ENCODE measurements around the gene APOBEC3A. TPM values are rescaled to one million over a fixed set of nuclear protein-coding genes. Genes with fewer than 3 reads are reported as not detected.

The APOBEC3A gene
- polyA plus RNA-seq, 1 donor = 0.07 TPM

DNA sequence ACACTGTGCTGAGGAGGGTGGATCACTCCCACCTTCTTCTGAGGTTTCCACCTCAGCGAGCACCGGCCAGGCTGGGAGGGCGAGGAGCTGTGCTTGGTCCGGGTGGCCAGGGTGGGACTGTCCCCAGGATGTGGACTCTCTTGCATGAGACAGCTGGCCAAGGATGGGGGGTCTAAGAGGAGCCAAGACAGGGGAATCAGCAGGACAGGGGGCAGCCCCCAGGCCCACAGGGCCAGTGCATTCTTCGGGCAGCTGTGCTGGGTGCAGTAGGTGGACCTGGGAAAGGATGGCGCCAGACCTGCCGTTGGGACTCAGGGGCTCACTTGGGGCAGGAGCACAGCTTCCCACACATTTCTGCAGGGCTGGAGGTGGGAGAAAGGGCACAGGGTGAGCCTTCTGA lies 9.5 kb downstream of the APOBEC3A start:
- H3K4me1 ChIP-seq (ENCODE audit: control insufficient read depth, insufficient read depth, low read length) = peaks cover 26% of the 10 kb centered on the region
- H3K27ac ChIP-seq (ENCODE audit: low read length) = no peak overlapping the region
- WGBS (ENCODE audit: insufficient coverage, low lambda C conversion rate) = no CpG with 5 or more reads among the region's 7 CpGs
- H3K9me3 ChIP-seq (ENCODE audit: control insufficient read depth, low read depth, low read length) = no peaks in the 10 kb centered on the region
- DNase-seq = no peak
- H3K27me3 ChIP-seq (ENCODE audit: control insufficient read depth, insufficient read depth, low read length) = no peaks in the 10 kb centered on the region
- no peaks in the 10 kb centered on the region for H3K36me3 ChIP-seq (ENCODE audit: control insufficient read depth, insufficient read depth, low read length)
- H3K4me3 ChIP-seq (ENCODE audit: low read length) = no peak overlapping the region

GRCh38 chr22:38967451-38968450 lies 10.3 kb downstream of the APOBEC3A start:
- peaks cover 26% of the 10 kb centered on the region for H3K4me1 ChIP-seq (ENCODE audit: control insufficient read depth, insufficient read depth, low read length)

GRCh38 chr22:38968801-38969200 lies 11.4 kb downstream of the APOBEC3A start:
- H3K27me3 ChIP-seq (ENCODE audit: control insufficient read depth, insufficient read depth, low read length) = no peaks in the 10 kb centered on the region
- peaks cover 27% of the 10 kb centered on the region for H3K4me1 ChIP-seq (ENCODE audit: control insufficient read depth, insufficient read depth, low read length)
- no peaks in the 10 kb centered on the region for H3K36me3 ChIP-seq (ENCODE audit: control insufficient read depth, insufficient read depth, low read length)
- no peaks in the 10 kb centered on the region for H3K9me3 ChIP-seq (ENCODE audit: control insufficient read depth, low read depth, low read length)
- no CpG with 5 or more reads among the region's 11 CpGs for WGBS (ENCODE audit: insufficient coverage, low lambda C conversion rate)
- DNase-seq = no peak
- H3K4me3 ChIP-seq (ENCODE audit: low read length) = no peak overlapping the region
- H3K27ac ChIP-seq (ENCODE audit: low read length) = no peak overlapping the region

More at GRCh38 chr22:38967451-38968450, 10.3 kb downstream of the APOBEC3A start:
- Histone ChIP-seq H3K9me3 (ENCODE audit: control insufficient read depth, low read depth, low read length) (no peaks in the 10 kb centered on the region), H3K27ac (ENCODE audit: low read length) (no peak overlapping the region), H3K27me3 (ENCODE audit: control insufficient read depth, insufficient read depth, low read length) (no peaks in the 10 kb centered on the region), H3K36me3 (ENCODE audit: control insufficient read depth, insufficient read depth, low read length) (no peaks in the 10 kb centered on the region), H3K4me3 (ENCODE audit: low read length) (no peak overlapping the region)
- no peak for DNase-seq
- WGBS (ENCODE audit: insufficient coverage, low lambda C conversion rate) = no CpG with 5 or more reads among the region's 15 CpGs

GRCh38 chr22:38970551-38970950 lies 13.1 kb downstream of the APOBEC3A start:
- Histone ChIP-seq H3K9me3 (ENCODE audit: control insufficient read depth, low read depth, low read length) (no peaks in the 10 kb centered on the region), H3K36me3 (ENCODE audit: control insufficient read depth, insufficient read depth, low read length) (no peaks in the 10 kb centered on the region), H3K4me1 (ENCODE audit: control insufficient read depth, insufficient read depth, low read length) (peaks cover 13% of the 10 kb centered on the region), H3K27ac (ENCODE audit: low read length) (no peak overlapping the region), H3K27me3 (ENCODE audit: control insufficient read depth, insufficient read depth, low read length) (no peaks in the 10 kb centered on the region), H3K4me3 (ENCODE audit: low read length) (no peak overlapping the region)
- DNase-seq = no peak
- no CpG with 5 or more reads among the region's 8 CpGs for WGBS (ENCODE audit: insufficient coverage, low lambda C conversion rate)

- no CpG with 5 or more reads among the region's 5 CpGs for WGBS (ENCODE audit: insufficient coverage, low lambda C conversion rate)
- Histone ChIP-seq H3K9me3 (ENCODE audit: control insufficient read depth, low read depth, low read length) (no peaks in the 10 kb centered on the region), H3K36me3 (ENCODE audit: control insufficient read depth, insufficient read depth, low read length) (no peaks in the 10 kb centered on the region), H3K4me3 (ENCODE audit: low read length) (no peak overlapping the region), H3K4me1 (ENCODE audit: control insufficient read depth, insufficient read depth, low read length) (peaks cover 8% of the 10 kb centered on the region), H3K27ac (ENCODE audit: low read length) (no peak overlapping the region), H3K27me3 (ENCODE audit: control insufficient read depth, insufficient read depth, low read length) (no peaks in the 10 kb centered on the region)
- DNase-seq = no peak
These were observed 13.8 kb downstream of the APOBEC3A start for GRCh38 chr22:38971202-38971601.

- WGBS (ENCODE audit: insufficient coverage, low lambda C conversion rate) = no CpG with 5 or more reads among the region's 3 CpGs
- Histone ChIP-seq H3K4me1 (ENCODE audit: control insufficient read depth, insufficient read depth, low read length) (peaks cover 5% of the 10 kb centered on the region), H3K27ac (ENCODE audit: low read length) (no peak overlapping the region), H3K4me3 (ENCODE audit: low read length) (no peak overlapping the region), H3K9me3 (ENCODE audit: control insufficient read depth, low read depth, low read length) (no peaks in the 10 kb centered on the region), H3K36me3 (ENCODE audit: control insufficient read depth, insufficient read depth, low read length) (no peaks in the 10 kb centered on the region), H3K27me3 (ENCODE audit: control insufficient read depth, insufficient read depth, low read length) (no peaks in the 10 kb centered on the region)
- DNase-seq = no peak
These were observed 14.4 kb downstream of the APOBEC3A start for GRCh38 chr22:38971791-38972190.

DNA sequence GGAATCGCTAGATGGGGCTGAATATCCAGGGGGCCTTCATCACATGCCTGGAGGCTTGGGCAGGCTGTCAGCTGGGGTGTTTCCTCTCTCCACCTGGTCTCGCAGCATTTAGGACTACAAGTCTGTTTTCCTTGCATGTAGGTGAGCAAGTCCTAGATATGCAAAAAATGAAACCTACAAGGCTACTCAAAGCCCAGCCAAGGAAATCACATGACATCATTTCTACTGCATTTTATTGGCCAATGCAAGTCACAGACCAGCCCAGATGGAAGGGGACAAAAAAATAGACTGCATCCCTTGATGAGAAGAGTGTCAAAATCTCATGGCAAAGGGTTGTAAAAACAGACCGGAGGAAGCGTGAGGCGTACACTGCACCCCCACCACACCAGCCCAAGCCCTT lies 15.1 kb downstream of the APOBEC3A start:
- WGBS (ENCODE audit: insufficient coverage, low lambda C conversion rate) = no CpG with 5 or more reads among the region's 5 CpGs
- Histone ChIP-seq H3K4me1 (ENCODE audit: control insufficient read depth, insufficient read depth, low read length) (peaks cover 5% of the 10 kb centered on the region), H3K27ac (ENCODE audit: low read length) (no peak overlapping the region), H3K9me3 (ENCODE audit: control insufficient read depth, low read depth, low read length) (no peaks in the 10 kb centered on the region), H3K4me3 (ENCODE audit: low read length) (no peak overlapping the region), H3K36me3 (ENCODE audit: control insufficient read depth, insufficient read depth, low read length) (no peaks in the 10 kb centered on the region), H3K27me3 (ENCODE audit: control insufficient read depth, insufficient read depth, low read length) (no peaks in the 10 kb centered on the region)
- DNase-seq = no peak

DNA sequence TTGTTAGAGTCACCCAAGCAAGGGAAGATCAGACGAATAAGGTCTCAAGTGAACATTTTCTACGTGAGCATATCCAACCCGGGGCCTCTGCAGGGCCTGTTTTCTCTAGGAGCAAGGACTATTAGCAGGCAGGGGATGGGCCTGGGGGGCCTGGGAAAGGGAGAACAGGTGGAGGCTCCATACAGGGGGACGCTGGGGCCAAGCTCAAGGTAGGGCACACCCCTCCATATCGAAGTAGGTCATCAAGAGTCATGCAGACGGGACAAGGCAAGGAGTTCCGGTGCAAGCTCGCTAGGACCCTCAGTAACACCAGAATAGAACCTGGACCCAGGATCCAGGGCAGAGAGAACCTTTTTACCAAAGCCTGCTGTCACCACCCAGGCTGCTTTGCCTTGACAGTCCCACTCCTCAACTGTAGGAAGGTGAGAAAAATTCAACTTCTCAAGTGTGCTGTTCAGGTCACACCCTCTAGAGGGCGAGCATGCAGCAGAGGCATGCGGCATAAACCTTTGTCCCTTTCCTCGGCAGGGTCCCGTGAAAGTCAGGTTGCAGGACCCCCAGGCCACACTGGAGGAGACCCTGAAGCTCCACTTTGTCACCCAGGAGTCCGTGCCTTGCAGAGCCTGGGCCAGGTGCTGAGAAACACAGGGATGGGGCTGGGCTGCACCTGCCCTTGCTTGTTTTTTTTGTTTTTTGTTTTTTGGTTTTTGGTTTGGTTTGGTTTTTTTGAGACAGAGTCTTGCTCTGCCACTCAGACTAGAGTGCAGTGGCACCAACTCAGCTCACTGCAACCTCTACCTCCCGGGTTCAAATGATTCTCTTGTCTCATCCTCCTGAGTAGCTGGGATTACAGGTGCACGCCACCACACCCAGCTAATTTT lies 16.1 kb downstream of the APOBEC3A start:
- Histone ChIP-seq H3K36me3 (ENCODE audit: control insufficient read depth, insufficient read depth, low read length) (no peaks in the 10 kb centered on the region), H3K4me3 (ENCODE audit: low read length) (no peak overlapping the region), H3K27me3 (ENCODE audit: control insufficient read depth, insufficient read depth, low read length) (no peaks in the 10 kb centered on the region), H3K4me1 (ENCODE audit: control insufficient read depth, insufficient read depth, low read length) (peaks cover 5% of the 10 kb centered on the region), H3K27ac (ENCODE audit: low read length) (no peak overlapping the region), H3K9me3 (ENCODE audit: control insufficient read depth, low read depth, low read length) (no peaks in the 10 kb centered on the region)
- no CpG with 5 or more reads among the region's 15 CpGs for WGBS (ENCODE audit: insufficient coverage, low lambda C conversion rate)
- no peak for DNase-seq

GRCh38 chr22:38974170-38974825 lies 16.9 kb downstream of the APOBEC3A start:
- WGBS (ENCODE audit: insufficient coverage, low lambda C conversion rate) = no CpG with 5 or more reads among the region's 18 CpGs
- Histone ChIP-seq H3K27ac (ENCODE audit: low read length) (no peak overlapping the region), H3K4me1 (ENCODE audit: control insufficient read depth, insufficient read depth, low read length) (peaks cover 5% of the 10 kb centered on the region), H3K9me3 (ENCODE audit: control insufficient read depth, low read depth, low read length) (no peaks in the 10 kb centered on the region), H3K4me3 (ENCODE audit: low read length) (no peak overlapping the region), H3K36me3 (ENCODE audit: control insufficient read depth, insufficient read depth, low read length) (no peaks in the 10 kb centered on the region), H3K27me3 (ENCODE audit: control insufficient read depth, insufficient read depth, low read length) (no peaks in the 10 kb centered on the region)
- no peak for DNase-seq

DNA sequence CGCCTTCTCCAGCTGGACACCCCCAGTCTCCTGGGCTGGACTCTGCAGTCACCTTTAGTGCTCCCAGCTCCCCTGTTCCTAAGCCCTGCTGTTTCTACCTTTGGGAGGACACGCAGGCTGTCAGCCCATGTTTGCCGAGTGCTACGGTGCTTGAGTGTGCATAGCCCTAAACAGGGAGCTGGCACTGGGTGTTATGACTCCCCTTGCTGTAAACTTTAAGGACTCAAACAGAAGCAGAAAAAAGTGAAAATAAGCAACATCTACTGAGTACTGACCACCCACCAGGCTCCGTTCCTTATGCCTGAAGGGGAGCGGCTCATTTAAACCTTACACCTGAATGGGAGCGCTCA lies 17.4 kb downstream of the APOBEC3A start:
- Histone ChIP-seq H3K9me3 (ENCODE audit: control insufficient read depth, low read depth, low read length) (no peaks in the 10 kb centered on the region), H3K27ac (ENCODE audit: low read length) (no peak overlapping the region), H3K36me3 (ENCODE audit: control insufficient read depth, insufficient read depth, low read length) (no peaks in the 10 kb centered on the region), H3K4me1 (ENCODE audit: control insufficient read depth, insufficient read depth, low read length) (peaks cover 5% of the 10 kb centered on the region), H3K4me3 (ENCODE audit: low read length) (no peak overlapping the region), H3K27me3 (ENCODE audit: control insufficient read depth, insufficient read depth, low read length) (no peaks in the 10 kb centered on the region)
- no peak for DNase-seq
- no CpG with 5 or more reads among the region's 7 CpGs for WGBS (ENCODE audit: insufficient coverage, low lambda C conversion rate)

All from large intestine (tissue), 3 donors.